Measurements from ENCODE around the gene TMCC2.

Gene TMCC2

DNA sequence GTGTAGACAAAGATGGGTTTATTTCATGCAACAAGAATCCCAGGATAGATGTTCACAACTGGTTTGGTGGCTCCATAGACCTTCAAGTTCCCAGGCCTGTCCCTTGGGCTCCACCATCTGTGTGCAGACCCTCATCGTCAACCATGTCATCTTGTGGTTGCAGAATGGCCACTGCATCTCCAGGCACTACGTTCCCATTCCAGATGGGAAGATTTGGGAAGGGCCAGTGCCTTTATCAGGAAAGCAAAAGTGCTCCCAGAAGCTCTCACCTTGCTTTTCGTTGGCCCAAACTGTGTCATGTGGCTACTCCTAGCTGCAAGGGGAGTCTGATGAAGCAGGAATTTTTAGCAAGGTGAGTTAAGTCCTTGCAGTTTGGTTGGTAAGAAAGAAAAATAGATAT, 12.8 kb downstream of the TMCC2 start:
- DNase-seq (ENCODE audit: low read depth in 2 of 2): no peak

GRCh38 chr1:205241366-205242030, 13.8 kb downstream of the TMCC2 start:
- no peak for DNase-seq (ENCODE audit: low read depth in 2 of 2)

GRCh38 chr1:205243350-205244191, 15.8 kb downstream of the TMCC2 start:
- DNase-seq (ENCODE audit: low read depth in 2 of 2): no peak

DNA sequence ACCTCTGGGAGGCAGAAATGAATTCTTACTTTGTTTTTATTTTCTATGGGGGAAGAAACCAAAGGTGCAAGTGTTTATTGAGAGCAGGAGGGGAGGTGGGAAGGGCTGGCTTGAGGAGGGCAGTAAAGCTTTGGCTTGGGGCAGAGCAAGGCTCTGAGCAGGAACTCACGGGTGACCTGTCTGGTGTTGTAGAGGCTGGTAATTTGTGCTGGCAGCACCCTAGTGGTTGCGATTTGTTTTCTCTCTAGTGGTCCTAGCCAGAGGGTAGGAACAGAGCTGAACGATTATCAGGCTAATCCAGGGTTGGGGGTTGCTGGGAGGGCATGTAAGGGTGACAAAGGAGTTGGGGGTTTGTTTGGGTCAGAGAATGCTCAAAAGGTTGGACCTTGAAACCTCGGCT, 16.6 kb downstream of the TMCC2 start:
- DNase-seq (ENCODE audit: low read depth in 2 of 2): no peak

- no peak for DNase-seq (ENCODE audit: low read depth in 2 of 2)
Observed at GRCh38 chr1:205245096-205245495, 17.4 kb downstream of the TMCC2 start.

GRCh38 chr1:205246351-205247119, 18.8 kb downstream of the TMCC2 start:
- no peak for DNase-seq (ENCODE audit: low read depth in 2 of 2)

DNA sequence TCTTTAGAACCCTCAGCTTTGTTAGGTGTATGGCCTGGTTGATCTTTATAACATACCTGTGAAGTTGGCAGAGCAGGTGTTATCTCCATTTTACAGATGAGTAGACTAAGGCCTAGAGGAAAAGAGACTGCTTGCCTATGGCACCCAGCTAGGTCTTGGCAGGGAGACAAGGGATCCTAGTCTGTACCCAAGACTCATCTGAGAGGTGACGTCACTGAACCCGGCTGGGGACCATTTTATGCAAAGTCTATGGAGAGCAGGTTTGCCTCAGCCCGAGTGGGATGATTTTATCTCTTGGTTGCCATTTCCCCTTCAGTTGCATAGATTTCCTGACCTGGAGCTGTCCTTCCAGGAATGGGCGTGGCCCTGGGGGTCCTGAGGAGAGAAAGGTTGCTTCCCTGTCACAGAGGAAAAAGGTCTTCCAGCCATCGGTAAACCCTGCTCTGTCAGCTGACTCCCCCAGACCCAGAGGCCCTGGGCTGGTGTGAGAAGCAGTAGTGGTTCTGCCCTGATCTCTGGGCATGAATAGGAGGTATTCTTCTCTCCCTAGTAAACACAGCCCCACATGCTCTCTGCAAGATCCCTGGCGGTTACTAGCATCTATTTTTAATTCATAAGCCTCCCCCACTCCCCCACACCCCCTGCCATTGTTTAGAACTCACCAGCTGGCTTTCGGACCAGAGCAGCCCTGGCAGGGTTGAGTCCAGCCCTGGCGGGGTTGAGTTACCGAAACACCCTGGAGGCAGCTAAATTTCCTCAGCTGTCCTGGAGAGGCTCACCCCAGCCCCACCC, 19.6 kb downstream of the TMCC2 start:
- DNase-seq (ENCODE audit: low read depth in 2 of 2): no peak

- no peak for DNase-seq (ENCODE audit: low read depth in 2 of 2)
Observed at GRCh38 chr1:205248793-205249601, 21.3 kb downstream of the TMCC2 start.

DNA sequence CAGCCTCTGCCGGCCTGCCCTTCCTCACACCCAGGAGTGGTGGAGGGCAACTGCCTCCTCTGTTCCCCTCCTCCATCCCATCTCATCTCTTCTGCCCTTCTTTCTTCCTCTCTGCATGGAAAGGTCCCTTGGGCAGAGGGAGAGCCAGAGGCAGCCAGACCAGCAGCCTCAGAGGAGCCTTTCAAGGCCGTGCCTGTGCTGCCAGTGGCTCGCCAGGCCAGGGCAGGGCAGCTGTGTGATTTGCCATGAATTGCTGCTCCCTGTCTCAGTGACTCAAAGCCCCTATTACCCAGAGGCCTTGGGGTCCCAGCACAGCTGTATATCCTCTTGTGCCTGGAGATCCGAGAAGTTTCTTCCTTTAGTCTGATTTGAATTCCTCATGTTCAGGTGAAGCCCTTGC, 21.9 kb downstream of the TMCC2 start:
- no peak for DNase-seq (ENCODE audit: low read depth in 2 of 2)

DNA sequence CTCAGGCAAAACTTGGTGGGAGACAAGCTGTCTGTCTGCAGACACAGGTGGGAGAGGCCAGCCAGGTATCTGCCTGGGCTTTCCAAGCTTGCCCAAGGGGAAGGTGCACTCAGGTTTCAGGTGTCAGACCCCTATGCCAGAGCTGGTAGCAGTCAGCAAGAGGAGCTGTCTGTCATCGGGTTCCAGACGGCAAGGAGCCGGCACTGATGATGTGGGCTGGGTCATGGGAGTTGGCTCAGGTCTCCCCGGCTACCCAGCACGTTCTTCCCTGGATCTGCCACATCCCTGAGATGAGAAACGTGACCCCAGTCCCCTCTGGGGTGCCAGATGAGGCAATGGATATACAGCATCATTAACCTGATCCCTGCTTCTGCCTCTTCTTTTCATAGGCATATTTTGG, 23.0 kb downstream of the TMCC2 start:
- no peak for DNase-seq (ENCODE audit: low read depth in 2 of 2)

GRCh38 chr1:205251576-205251975, 23.8 kb downstream of the TMCC2 start:
- no peak for DNase-seq (ENCODE audit: low read depth in 2 of 2)

DNA sequence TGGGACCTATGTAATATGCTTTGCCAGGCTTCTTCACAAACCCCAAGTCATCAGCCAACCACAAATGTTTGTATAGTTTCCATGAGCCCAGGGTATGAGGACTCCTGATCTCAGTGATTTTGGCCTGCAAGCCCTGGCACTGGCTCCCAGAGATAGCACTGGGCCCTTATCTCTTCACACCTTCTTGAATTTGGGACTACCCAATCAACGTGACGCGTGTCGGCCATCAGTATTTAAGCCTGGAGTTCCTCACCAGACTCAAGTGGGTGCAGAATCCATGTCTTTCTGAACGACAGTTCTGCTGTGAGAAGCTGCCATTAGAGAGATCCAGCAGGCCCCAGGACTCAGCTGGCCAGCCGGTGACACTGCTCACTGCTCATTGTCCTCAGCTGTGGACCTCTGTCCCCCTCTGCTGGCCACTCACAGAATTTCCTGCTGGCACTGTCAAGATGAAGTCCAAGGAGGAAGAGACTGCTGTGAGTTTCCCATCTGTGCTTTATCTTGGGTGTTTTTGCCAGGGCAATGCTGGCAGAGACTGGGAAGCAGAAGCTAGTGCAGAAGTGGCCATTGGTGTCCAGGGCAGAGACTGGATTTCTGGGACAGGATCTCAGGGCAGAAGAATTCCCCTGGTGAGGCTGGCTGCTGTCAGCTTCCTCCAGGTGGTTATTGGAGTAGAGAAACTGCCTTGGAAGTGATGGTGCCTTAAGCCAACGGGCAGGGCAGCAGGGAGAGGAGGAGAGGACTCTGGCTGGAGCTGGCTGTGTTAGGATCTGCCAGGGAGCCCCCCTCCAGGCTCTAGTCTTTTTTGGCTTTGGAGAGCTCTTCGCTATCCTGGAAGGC, 28.4 kb downstream of the TMCC2 start:
- DNase-seq (ENCODE audit: low read depth in 2 of 2): peak; percentile 83 to 85

DNA sequence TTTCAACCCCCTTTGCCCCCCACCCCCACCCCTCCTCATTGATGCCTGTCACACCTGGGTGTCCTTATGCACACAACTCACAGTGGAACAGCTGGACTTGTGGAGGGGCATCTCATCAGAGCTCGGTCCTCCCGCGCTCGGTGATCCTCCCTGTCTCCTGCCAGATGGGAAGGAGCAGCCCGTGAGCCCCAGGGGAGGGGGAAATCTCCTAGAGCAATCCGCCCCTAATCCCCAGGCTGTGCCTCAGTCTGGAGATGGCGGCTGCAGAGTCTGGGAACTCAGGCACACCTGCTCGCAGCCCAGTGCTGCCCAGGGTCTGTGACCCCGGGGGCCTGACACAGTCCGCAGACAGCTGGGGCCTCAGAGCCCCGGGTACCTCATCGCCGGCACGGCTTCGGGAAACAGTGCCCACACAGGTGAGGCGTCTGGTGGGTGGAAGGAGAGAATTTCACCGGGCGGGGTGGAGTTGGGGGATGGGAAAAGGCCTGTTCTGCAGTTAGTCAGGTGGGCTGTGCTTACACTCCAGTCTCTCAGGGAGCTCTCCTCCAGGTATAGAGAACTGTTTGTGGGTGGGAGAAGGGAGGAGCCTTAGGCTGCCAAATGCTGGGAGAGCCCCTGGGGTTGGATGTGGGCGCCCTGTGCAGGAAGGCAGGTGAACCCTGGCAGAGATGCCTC, 29.3 kb downstream of the TMCC2 start:
- no peak for DNase-seq (ENCODE audit: low read depth in 2 of 2)

- no peak for DNase-seq (ENCODE audit: low read depth in 2 of 2)
Observed at GRCh38 chr1:205257735-205258134, 30.0 kb downstream of the TMCC2 start.

GRCh38 chr1:205258261-205258691, 30.5 kb downstream of the TMCC2 start:
- no peak for DNase-seq (ENCODE audit: low read depth in 2 of 2)

- no peak for DNase-seq (ENCODE audit: low read depth in 2 of 2)
Observed at GRCh38 chr1:205258719-205259118, 31.0 kb downstream of the TMCC2 start.

DNA sequence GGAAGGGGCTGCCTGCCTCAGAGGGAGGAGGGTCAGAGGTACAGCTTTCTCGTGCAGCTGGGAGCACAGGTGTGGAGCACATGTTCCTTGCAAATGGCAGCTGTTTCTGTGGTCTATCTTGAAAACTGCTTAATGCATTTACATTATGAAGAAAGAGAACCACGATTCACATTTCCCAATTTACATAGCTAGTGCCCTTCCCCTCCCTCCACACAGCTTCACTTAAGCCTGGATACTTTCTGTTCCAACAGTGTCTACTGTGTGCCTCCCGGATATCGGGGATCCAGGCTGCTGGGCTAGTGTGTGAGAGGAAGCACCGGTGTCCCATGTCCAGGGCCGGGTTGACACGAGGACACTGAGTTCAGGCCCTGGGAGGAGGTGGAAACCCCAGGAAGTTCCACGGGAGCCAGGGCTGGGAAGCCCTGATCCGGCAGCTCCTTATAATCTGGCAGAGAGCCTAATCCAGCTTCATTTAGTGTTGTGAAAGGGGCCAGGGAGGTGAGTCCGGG, 31.6 kb downstream of the TMCC2 start:
- no peak for DNase-seq (ENCODE audit: low read depth in 2 of 2)

- no peak for DNase-seq (ENCODE audit: low read depth in 2 of 2)
Observed at GRCh38 chr1:205259998-205260397, 32.3 kb downstream of the TMCC2 start.

Measured in stimulated activated CD4-positive, alpha-beta T cell treated with anti-CD3 and anti-CD28 coated beads, Interleukin-1b, Interleukin-23, amount 100 ng/mL, for 4 hours (primary cell).